ENCODE data around the gene HEPHL1. TPM values are rescaled to one million over a fixed set of nuclear protein-coding genes. Genes with fewer than 3 reads are reported as not detected.

The HEPHL1 gene
- total RNA-seq, 2 experiments from 2014 or later, result not detected

GRCh38 chr11:93997741-93998140, 23.4 kb upstream of the HEPHL1 start:
- peaks cover 9% of the 10 kb centered on the region for H3K9me3 Mint-ChIP-seq
- H3K36me3 Mint-ChIP-seq, result no peaks in the 10 kb centered on the region
- intact Hi-C loops (cut with micrococcal nuclease), result no loop called here
- ChIA-PET POLR2A (no interaction called here), CTCF (no interaction called here)
- H3K4me3 Mint-ChIP-seq, result no peak overlapping the region
- no peaks in the 10 kb centered on the region for H3K27me3 Mint-ChIP-seq
- no peak for DNase-seq
- no peak overlapping the region for H3K27ac Mint-ChIP-seq
- H3K4me1 Mint-ChIP-seq (ENCODE audit: low read depth), result no peaks in the 10 kb centered on the region

GRCh38 chr11:94000659-94001058, 20.5 kb upstream of the HEPHL1 start:
- no peak for DNase-seq
- intact Hi-C loops (cut with micrococcal nuclease), result no loop called here
- H3K4me1 Mint-ChIP-seq (ENCODE audit: low read depth), result no peaks in the 10 kb centered on the region
- H3K9me3 Mint-ChIP-seq, result no peaks in the 10 kb centered on the region
- ChIA-PET POLR2A (no interaction called here), CTCF (no interaction called here)
- no peak overlapping the region for H3K27ac Mint-ChIP-seq
- H3K27me3 Mint-ChIP-seq, result no peaks in the 10 kb centered on the region
- no peaks in the 10 kb centered on the region for H3K36me3 Mint-ChIP-seq
- no peak overlapping the region for H3K4me3 Mint-ChIP-seq

- Mint-ChIP-seq H3K4me3 (no peak overlapping the region), H3K27me3 (no peaks in the 10 kb centered on the region), H3K9me3 (no peaks in the 10 kb centered on the region), H3K36me3 (no peaks in the 10 kb centered on the region), H3K27ac (no peak overlapping the region), H3K4me1 (ENCODE audit: low read depth) (no peaks in the 10 kb centered on the region)
- POLR2A ChIA-PET, result no interaction called here
- DNase-seq, result no peak
- intact Hi-C loops (cut with micrococcal nuclease), result no loop called here
- CTCF ChIA-PET, result no interaction called here
These were observed 18.9 kb upstream of the HEPHL1 start for GRCh38 chr11:94002226-94002625.

GRCh38 chr11:94007426-94007825, 13.7 kb upstream of the HEPHL1 start:
- no peak for DNase-seq
- H3K27me3 Mint-ChIP-seq, result peaks cover 2% of the 10 kb centered on the region
- ChIA-PET POLR2A (no interaction called here), CTCF (no interaction called here)
- intact Hi-C loops (cut with micrococcal nuclease), result no loop called here
- H3K27ac Mint-ChIP-seq, result no peak overlapping the region
- H3K36me3 Mint-ChIP-seq, result no peaks in the 10 kb centered on the region
- no peaks in the 10 kb centered on the region for H3K9me3 Mint-ChIP-seq
- no peaks in the 10 kb centered on the region for H3K4me1 Mint-ChIP-seq (ENCODE audit: low read depth)
- no peak overlapping the region for H3K4me3 Mint-ChIP-seq

- POLR2A ChIA-PET, result no interaction called here
- Mint-ChIP-seq H3K36me3 (no peaks in the 10 kb centered on the region), H3K9me3 (no peaks in the 10 kb centered on the region), H3K27ac (no peak overlapping the region), H3K4me1 (ENCODE audit: low read depth) (no peaks in the 10 kb centered on the region), H3K27me3 (peaks cover 2% of the 10 kb centered on the region), H3K4me3 (no peak overlapping the region)
- no peak for DNase-seq
- intact Hi-C loops (cut with micrococcal nuclease), result no loop called here
- CTCF ChIA-PET, result no interaction called here
These were observed 13.2 kb upstream of the HEPHL1 start for GRCh38 chr11:94007906-94008305.

GRCh38 chr11:94010136-94010535, 11.0 kb upstream of the HEPHL1 start:
- CTCF ChIA-PET, result no interaction called here
- Mint-ChIP-seq H3K4me1 (ENCODE audit: low read depth) (no peaks in the 10 kb centered on the region), H3K4me3 (no peak overlapping the region)

GRCh38 chr11:94011478-94011877, 9.7 kb upstream of the HEPHL1 start:
- Mint-ChIP-seq H3K36me3 (no peaks in the 10 kb centered on the region), H3K4me1 (ENCODE audit: low read depth) (no peaks in the 10 kb centered on the region), H3K27ac (no peak overlapping the region), H3K27me3 (peaks cover 2% of the 10 kb centered on the region), H3K4me3 (no peak overlapping the region), H3K9me3 (peaks cover 11% of the 10 kb centered on the region)
- DNase-seq, result no peak
- intact Hi-C loops (cut with micrococcal nuclease), result no loop called here
- POLR2A ChIA-PET, result no interaction called here
- CTCF ChIA-PET, result no interaction called here

More at GRCh38 chr11:94010136-94010535, 11.0 kb upstream of the HEPHL1 start:
- intact Hi-C loops (cut with micrococcal nuclease), result no loop called here
- no peak overlapping the region for H3K27ac Mint-ChIP-seq
- no peaks in the 10 kb centered on the region for H3K36me3 Mint-ChIP-seq
- POLR2A ChIA-PET, result no interaction called here
- peaks cover 8% of the 10 kb centered on the region for H3K9me3 Mint-ChIP-seq
- peaks cover 2% of the 10 kb centered on the region for H3K27me3 Mint-ChIP-seq
- no peak for DNase-seq

- H3K4me3 Mint-ChIP-seq, result no peak overlapping the region
- H3K4me1 Mint-ChIP-seq (ENCODE audit: low read depth), result no peaks in the 10 kb centered on the region
These were observed 3.7 kb upstream of the HEPHL1 start for GRCh38 chr11:94017446-94017845.

GRCh38 chr11:94018721-94019120, 2.4 kb upstream of the HEPHL1 start:
- POLR2A ChIA-PET, result no interaction called here
- Mint-ChIP-seq H3K27me3 (no peaks in the 10 kb centered on the region), H3K4me3 (no peak overlapping the region), H3K27ac (no peak overlapping the region), H3K4me1 (ENCODE audit: low read depth) (no peaks in the 10 kb centered on the region), H3K9me3 (peaks cover 10% of the 10 kb centered on the region), H3K36me3 (no peaks in the 10 kb centered on the region)
- no peak for DNase-seq
- intact Hi-C loops (cut with micrococcal nuclease), result no loop called here
- CTCF ChIA-PET, result no interaction called here

More at GRCh38 chr11:94017446-94017845, 3.7 kb upstream of the HEPHL1 start:
- H3K27me3 Mint-ChIP-seq, result no peaks in the 10 kb centered on the region
- intact Hi-C loops (cut with micrococcal nuclease), result no loop called here
- H3K36me3 Mint-ChIP-seq, result no peaks in the 10 kb centered on the region
- H3K27ac Mint-ChIP-seq, result no peak overlapping the region
- DNase-seq, result no peak
- H3K9me3 Mint-ChIP-seq, result peaks cover 11% of the 10 kb centered on the region
- CTCF ChIA-PET, result no interaction called here
- POLR2A ChIA-PET, result no interaction called here

GRCh38 chr11:94023856-94024255, 2.7 kb downstream of the HEPHL1 start:
- Mint-ChIP-seq H3K4me3 (no peak overlapping the region), H3K9me3 (no peaks in the 10 kb centered on the region), H3K36me3 (no peaks in the 10 kb centered on the region), H3K4me1 (ENCODE audit: low read depth) (no peaks in the 10 kb centered on the region), H3K27me3 (peaks cover 5% of the 10 kb centered on the region), H3K27ac (no peak overlapping the region)
- CTCF ChIA-PET, result no interaction called here
- DNase-seq, result no peak
- intact Hi-C loops (cut with micrococcal nuclease), result no loop called here
- POLR2A ChIA-PET, result no interaction called here

- no peaks in the 10 kb centered on the region for H3K9me3 Mint-ChIP-seq
- H3K4me3 Mint-ChIP-seq, result no peak overlapping the region
- intact Hi-C loops (cut with micrococcal nuclease), result no loop called here
These were observed 3.4 kb downstream of the HEPHL1 start for GRCh38 chr11:94024547-94024946.

GRCh38 chr11:94025690-94026394, 4.7 kb downstream of the HEPHL1 start:
- H3K4me1 Mint-ChIP-seq (ENCODE audit: low read depth), result no peaks in the 10 kb centered on the region
- POLR2A ChIA-PET, result no interaction called here
- no peaks in the 10 kb centered on the region for H3K36me3 Mint-ChIP-seq
- peaks cover 5% of the 10 kb centered on the region for H3K27me3 Mint-ChIP-seq
- intact Hi-C loops (cut with micrococcal nuclease), result no loop called here
- DNase-seq, result no peak
- H3K4me3 Mint-ChIP-seq, result no peak overlapping the region
- no peak overlapping the region for H3K27ac Mint-ChIP-seq
- no peaks in the 10 kb centered on the region for H3K9me3 Mint-ChIP-seq
- CTCF ChIA-PET, result no interaction called here

More at GRCh38 chr11:94024547-94024946, 3.4 kb downstream of the HEPHL1 start:
- no peaks in the 10 kb centered on the region for H3K4me1 Mint-ChIP-seq (ENCODE audit: low read depth)
- POLR2A ChIA-PET, result no interaction called here
- CTCF ChIA-PET, result no interaction called here
- no peaks in the 10 kb centered on the region for H3K36me3 Mint-ChIP-seq
- no peak overlapping the region for H3K27ac Mint-ChIP-seq
- DNase-seq, result no peak
- H3K27me3 Mint-ChIP-seq, result peaks cover 5% of the 10 kb centered on the region

- Mint-ChIP-seq H3K27ac (no peak overlapping the region), H3K9me3 (no peaks in the 10 kb centered on the region), H3K27me3 (peaks cover 5% of the 10 kb centered on the region), H3K4me3 (no peak overlapping the region), H3K36me3 (no peaks in the 10 kb centered on the region), H3K4me1 (ENCODE audit: low read depth) (no peaks in the 10 kb centered on the region)
- ChIA-PET CTCF (no interaction called here), POLR2A (no interaction called here)
- intact Hi-C loops (cut with micrococcal nuclease), result no loop called here
- no peak for DNase-seq
These were observed 6.1 kb downstream of the HEPHL1 start for GRCh38 chr11:94027210-94027609.

All from activated CD4-positive, alpha-beta memory T cell treated with anti-CD3 and anti-CD28 coated beads for 36 hours (primary cell).